ENCODE results near the gene SRBD1.

SRBD1 gene

GRCh38 chr2:45439788-45440773, 171.0 kb downstream of the SRBD1 start:
- TF ChIP-seq GATA2 (IDR thresholded peaks at IDR 0.05; ENCODE audit: low read depth, low read length) (peak; percentile 68), GATA3 (IDR thresholded peaks at IDR 0.05; ENCODE audit: low read depth, low read length) (peak; percentile 70)

- TF ChIP-seq GATA3 (IDR thresholded peaks at IDR 0.05; ENCODE audit: low read depth, low read length) (no peak), GATA2 (IDR thresholded peaks at IDR 0.05; ENCODE audit: low read depth, low read length) (no peak)
Observed at GRCh38 chr2:45438872-45439665, 172.0 kb downstream of the SRBD1 start.

- no peak for TF ChIP-seq GATA2 (IDR thresholded peaks at IDR 0.05; ENCODE audit: low read depth, low read length)
- no peak for TF ChIP-seq GATA3 (IDR thresholded peaks at IDR 0.05; ENCODE audit: low read depth, low read length)
Observed at GRCh38 chr2:45436456-45436855, 174.6 kb downstream of the SRBD1 start.

GRCh38 chr2:45435316-45435715, 175.8 kb downstream of the SRBD1 start:
- TF ChIP-seq GATA2 (IDR thresholded peaks at IDR 0.05; ENCODE audit: low read depth, low read length) (peak; percentile 98), GATA3 (IDR thresholded peaks at IDR 0.05; ENCODE audit: low read depth, low read length) (peak; percentile 90)

GRCh38 chr2:45433363-45433762, 177.7 kb downstream of the SRBD1 start:
- TF ChIP-seq GATA3 (IDR thresholded peaks at IDR 0.05; ENCODE audit: low read depth, low read length) (no peak), GATA2 (IDR thresholded peaks at IDR 0.05; ENCODE audit: low read depth, low read length) (no peak)

GRCh38 chr2:45432406-45432805, 178.7 kb downstream of the SRBD1 start:
- TF ChIP-seq GATA2 (IDR thresholded peaks at IDR 0.05; ENCODE audit: low read depth, low read length) = no peak

GRCh38 chr2:45422921-45423320, 188.1 kb downstream of the SRBD1 start:
- TF ChIP-seq GATA3 (IDR thresholded peaks at IDR 0.05; ENCODE audit: low read depth, low read length) (no peak), GATA2 (IDR thresholded peaks at IDR 0.05; ENCODE audit: low read depth, low read length) (no peak)

- TF ChIP-seq GATA3 (IDR thresholded peaks at IDR 0.05; ENCODE audit: low read depth, low read length) = no peak
Observed at GRCh38 chr2:45418532-45418931, 192.5 kb downstream of the SRBD1 start.

GRCh38 chr2:45415534-45416123, 195.4 kb downstream of the SRBD1 start:
- TF ChIP-seq GATA2 (IDR thresholded peaks at IDR 0.05; ENCODE audit: low read depth, low read length) (no peak), GATA3 (IDR thresholded peaks at IDR 0.05; ENCODE audit: low read depth, low read length) (no peak)

GRCh38 chr2:45412754-45413379, 198.2 kb downstream of the SRBD1 start:
- TF ChIP-seq GATA3 (IDR thresholded peaks at IDR 0.05; ENCODE audit: low read depth, low read length) = no peak
- TF ChIP-seq GATA2 (IDR thresholded peaks at IDR 0.05; ENCODE audit: low read depth, low read length) = no peak

- no peak for TF ChIP-seq GATA3 (IDR thresholded peaks at IDR 0.05; ENCODE audit: low read depth, low read length)
- no peak for TF ChIP-seq GATA2 (IDR thresholded peaks at IDR 0.05; ENCODE audit: low read depth, low read length)
Observed at GRCh38 chr2:45409677-45410076, 201.4 kb downstream of the SRBD1 start.

GRCh38 chr2:45406621-45407020, 204.4 kb downstream of the SRBD1 start:
- TF ChIP-seq GATA3 (IDR thresholded peaks at IDR 0.05; ENCODE audit: low read depth, low read length) (no peak), GATA2 (IDR thresholded peaks at IDR 0.05; ENCODE audit: low read depth, low read length) (no peak)

- no peak for TF ChIP-seq GATA2 (IDR thresholded peaks at IDR 0.05; ENCODE audit: low read depth, low read length)
- no peak for TF ChIP-seq GATA3 (IDR thresholded peaks at IDR 0.05; ENCODE audit: low read depth, low read length)
Observed at GRCh38 chr2:45404807-45405297, 206.2 kb downstream of the SRBD1 start.

GRCh38 chr2:45403036-45403435, 208.0 kb downstream of the SRBD1 start:
- TF ChIP-seq GATA3 (IDR thresholded peaks at IDR 0.05; ENCODE audit: low read depth, low read length) (no peak), GATA2 (IDR thresholded peaks at IDR 0.05; ENCODE audit: low read depth, low read length) (no peak)
